Right lobe of liver (tissue), 6 donors: ENCODE results near the gene NIPBL. TPM values are rescaled to one million over a fixed set of nuclear protein-coding genes. Genes with fewer than 3 reads are reported as not detected.

Experiments used
- ATAC-seq, 4 donors: fragments of 200-7000 bp; cut with Tn5 transposase; one replicate each; pipeline ENCODE4 v1.9.1; 2020; ENCODE audit warnings: mild to moderate bottlenecking in 4 of 4, moderate library complexity in 4 of 4
- DNase-seq, 3 donors: peaks; one replicate each; pipeline ENCODE4 v3.0.0-alpha.2; 2020
- H3K27ac ChIP-seq, 3 donors: fragments of 200-600 bp; one replicate each; pipeline ENCODE4 v1.8.0; 2022
- H3K27me3 ChIP-seq, 2 donors: fragments of 200-600 bp; one replicate each; pipeline ENCODE4 v1.8.0; 2022
- H3K36me3 ChIP-seq, 4 donors: fragments of 200-600 bp; sonication (generic) in 1 of 4; one replicate each; pipeline versions ENCODE4 v1.5.1 to v1.8.0; 2017 to 2022; ENCODE audit warnings: control low read depth in 1 of 4
- H3K4me1 ChIP-seq, 4 donors: fragments of 200-600 bp; sonication (generic) in 1 of 4; one replicate each; pipeline versions ENCODE4 v1.5.1 to v1.8.0; 2017 to 2022; ENCODE audit warnings: control low read depth in 1 of 4
- H3K4me3 ChIP-seq, 3 donors: fragments of 200-600 bp; one replicate each; pipeline ENCODE4 v1.8.0; 2022
- H3K9me3 ChIP-seq, 4 donors: fragments of 200-600 bp; sonication (generic) in 1 of 4; one replicate each; pipeline versions ENCODE4 v1.5.1 to v1.8.0; 2017 to 2022; ENCODE audit warnings: control low read depth in 1 of 4
- CTCF ChIP-seq, 4 donors: fragments of 200-600 bp in 3 of 4; fragments of 450-650 bp in 1 of 4; IDR thresholded peaks; one replicate each; pipeline versions ENCODE4 v1.5.1 to v1.8.0; 2016 to 2022; ENCODE audit warnings: antibody characterized with exemption in 4 of 4, mild to moderate bottlenecking in 2 of 4
- POLR2A ChIP-seq: fragments of 450-650 bp; IDR thresholded peaks from one replicate; pipeline ENCODE4 v1.6.1; 2017; ENCODE audit warnings: antibody characterized with exemption, mild to moderate bottlenecking
- WGBS: methylation state at CpG from one replicate; pipeline ENCODE4 v1.1.6; 2018; ENCODE audit warnings: low coverage, low lambda C conversion rate; ENCODE audit not compliant: insufficient coverage; ENCODE audit errors: missing lambda C conversion rate; 5-methylcytosine and 5-hydroxymethylcytosine counted together
- intact Hi-C, 2 donors: fragments of 100-400 bp; cut with DNase I; formaldehyde crosslinking; loops; one replicate each; pipeline versions ENCODE4 v1.11.2 to v1.14.1; 2022
- total RNA-seq, 6 experiments: library from RNA; depleted of rRNA in 2 of 6; stranded (reverse); fragments of >200 nt in 2 of 6; fragmentation: NEBNext Ultra II Directional in 3 of 6; extraction: Animal tissue kit (Norgen Biotek cat#: 25700) in 3 of 6; gene quantifications; one replicate each; pipeline versions ENCODE4 v1.1.0 to v1.2.4, GENCODE V29; 2016 to 2023
- donor health status: DM: no; HTN: yes; CAD: no.
- donor health status: DM: no; HTN: no; CAD: no.
- donor health status: DM: no; HTN: no; CAD: no.
- donor health status: DM: no; HTN: yes; CAD: no.
- donor health status: DM: no; HTN: yes; CAD: no.

NIPBL gene
- total RNA-seq, 6 experiments from 2014 or later = 16.0 to 29.2 (median 24.6) TPM

DNA sequence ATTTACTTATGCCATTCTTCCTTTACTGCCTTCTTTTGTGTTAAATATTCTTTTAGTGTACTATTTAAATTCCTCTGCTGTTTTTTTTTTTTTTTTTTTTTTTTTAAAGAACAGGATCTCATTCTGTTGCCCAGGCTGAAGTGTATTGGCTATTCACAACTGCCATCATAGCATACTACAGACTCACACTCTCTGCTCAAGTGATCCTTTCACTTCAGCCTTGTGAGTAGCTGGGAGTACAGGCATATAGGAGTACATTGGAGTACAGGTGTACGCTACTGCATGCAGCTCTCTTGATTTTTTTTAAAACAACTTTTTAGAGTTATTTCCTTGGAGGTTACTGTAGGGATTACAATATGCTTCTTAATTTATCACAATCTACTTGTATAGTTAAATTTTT lies 56.1 kb downstream of the NIPBL start:
- 100% methylated on average over 1 of the region's 1 CpG for WGBS
- no peak for ATAC-seq
- no peak overlapping the region for H3K4me3 ChIP-seq

GRCh38 chr5:36934740-36935356 lies 58.3 kb downstream of the NIPBL start:
- H3K4me1 ChIP-seq = peaks cover 0 to 19% (median 0%) of the 10 kb centered on the region in 4 donors
- no peaks in the 10 kb centered on the region for H3K36me3 ChIP-seq
- no peaks in the 10 kb centered on the region for H3K27me3 ChIP-seq
- TF ChIP-seq CTCF (IDR thresholded peaks at IDR 0.05) (no peak), POLR2A (no peak)
- DNase-seq = no peak
- no peak overlapping the region for H3K27ac ChIP-seq
- intact Hi-C loops = no loop called here
- H3K9me3 ChIP-seq = no peaks in the 10 kb centered on the region
- 100% methylated on average over 3 of the region's 3 CpGs for WGBS
- H3K4me3 ChIP-seq = no peak overlapping the region
- ATAC-seq = no peak

More for the DNA sequence above, 56.1 kb downstream of the NIPBL start:
- Histone ChIP-seq H3K4me1 (peaks cover 0 to 16% (median 0%) of the 10 kb centered on the region in 4 donors), H3K36me3 (no peaks in the 10 kb centered on the region), H3K9me3 (no peaks in the 10 kb centered on the region), H3K27ac (no peak overlapping the region), H3K27me3 (no peaks in the 10 kb centered on the region)
- no peak for DNase-seq
- intact Hi-C loops = no loop called here
- TF ChIP-seq CTCF (IDR thresholded peaks at IDR 0.05) (no peak), POLR2A (no peak)

GRCh38 chr5:36935805-36936204 lies 59.2 kb downstream of the NIPBL start:
- Histone ChIP-seq H3K9me3 (no peaks in the 10 kb centered on the region), H3K27me3 (no peaks in the 10 kb centered on the region), H3K27ac (no peak overlapping the region), H3K4me1 (peaks cover 0 to 19% (median 0%) of the 10 kb centered on the region in 4 donors), H3K36me3 (no peaks in the 10 kb centered on the region), H3K4me3 (no peak overlapping the region)
- ATAC-seq (no peak), DNase-seq (no peak)
- intact Hi-C loops = no loop called here
- 100% methylated on average over 1 of the region's 1 CpG for WGBS
- TF ChIP-seq POLR2A (no peak), CTCF (IDR thresholded peaks at IDR 0.05) (no peak)

- H3K27ac ChIP-seq = no peak overlapping the region
- 59% methylated on average over 3 of the region's 3 CpGs for WGBS
- intact Hi-C loops = no loop called here
- H3K27me3 ChIP-seq = no peaks in the 10 kb centered on the region
- H3K4me3 ChIP-seq = no peak overlapping the region
- no peaks in the 10 kb centered on the region for H3K36me3 ChIP-seq
- no peaks in the 10 kb centered on the region for H3K9me3 ChIP-seq
- DNase-seq = no peak
- TF ChIP-seq CTCF (IDR thresholded peaks at IDR 0.05) (no peak), POLR2A (no peak)
- H3K4me1 ChIP-seq = peaks cover 0 to 19% (median 0%) of the 10 kb centered on the region in 4 donors
- peak in 2 of 4 donors; percentile 31 to 50 for ATAC-seq
Observed at GRCh38 chr5:36936309-36936708, 59.7 kb downstream of the NIPBL start.
